HepG2 (cell line): Measurements from ENCODE around the gene FRMD4A. TPM values are rescaled to one million over a fixed set of nuclear protein-coding genes. Genes with fewer than 3 reads are reported as not detected.
A peak's percentile ranks its signal among the peaks of the same experiment; 100 is the strongest.

ENCODE experiments used
- ATAC-seq: fragments of 200-7000 bp; cut with Tn5 transposase; 3 replicates; pipeline ENCODE4 v1.9.1; 2020; ENCODE audit warnings: mild to moderate bottlenecking, moderate library complexity
- BruUV-seq: library from RNA; stranded (reverse); fragments of 400-500 nt; replicated peaks from 2 replicates; lab custom pipeline; 2021; lab: Mats Ljungman, UMichigan
- CTCF ChIA-PET: fragments of 300-600 bp; formaldehyde crosslinking; extraction: SDS; loops from one replicate; lab custom pipeline; 2021; ENCODE audit warnings: low total read pairs, inconsistent platforms, low intra/inter-chr PET ratio; lab: Yijun Ruan, JAX
- POLR2A ChIA-PET: fragments of 350-600 bp; sonication (Branson Sonifier 250); formaldehyde crosslinking; loops from one replicate; lab custom pipeline; 2020; ENCODE audit warnings: antibody characterized with exemption, inconsistent platforms; lab: Yijun Ruan, JAX
- DNase-seq: peaks from one replicate; pipeline ENCODE4 v3.0.0-alpha.2; 2015; ENCODE audit warnings: low spot score
- FAIRE-seq: peaks from 3 replicates; lab custom pipeline; 2011; peaks lifted over from hg19 to GRCh38; lab: Jason Lieb, UNC
- H2AFZ ChIP-seq: one replicate; pipeline ENCODE4 v1.6.1; 2011; ENCODE audit warnings: low read length, inconsistent platforms
- H3K27ac ChIP-seq: fragments of 300-600 bp; 3 replicates; pipeline ENCODE4 v1.8.0; 2011; ENCODE audit warnings: mixed run types, mild to moderate bottlenecking, mixed read lengths, low read length, inconsistent platforms; ENCODE audit not compliant: insufficient read depth; ENCODE audit errors: extremely low read length
- H3K27me3 ChIP-seq, 2 experiments: fragments of 200-600 bp in 1 of 2; 2 replicates in 1 of 2; 3 replicates in 1 of 2; pipeline versions ENCODE4 v1.6.0 to v1.8.0; 2011; ENCODE audit warnings: low read length in 2 of 2, mild to moderate bottlenecking in 2 of 2, moderate library complexity in 2 of 2, inconsistent platforms in 1 of 2; ENCODE audit not compliant: insufficient read depth in 2 of 2, control insufficient read depth in 1 of 2
- H3K36me3 ChIP-seq, 2 experiments: fragments of 200-600 bp in 1 of 2; replicated peaks in 1 of 2; 2 replicates in 1 of 2; 3 replicates in 1 of 2; pipeline versions ENCODE4 v1.5.1 to v1.8.0; 2011; ENCODE audit warnings: low read length in 2 of 2, inconsistent platforms in 1 of 2; ENCODE audit not compliant: insufficient read depth in 2 of 2, control insufficient read depth in 1 of 2
- H3K4me1 ChIP-seq: 2 replicates; pipeline ENCODE4 v1.5.1; 2012; ENCODE audit warnings: low read length, inconsistent platforms; ENCODE audit not compliant: insufficient read depth
- H3K4me2 ChIP-seq: 2 replicates; pipeline ENCODE4 v1.6.0; 2011; ENCODE audit warnings: low read depth, low read length, inconsistent platforms
- H3K4me3 ChIP-seq, 3 experiments: fragments of 200-600 bp in 1 of 3; sonication (generic), shearing (Covaris generic) in 1 of 3; replicated peaks in 1 of 3; 2 replicates each; pipeline ENCODE4 v1.5.1; 2011 to 2016; ENCODE audit warnings: low read length in 3 of 3, inconsistent platforms in 2 of 3, low read depth in 2 of 3, mild to moderate bottlenecking in 2 of 3, control low read depth in 1 of 3, mixed read lengths in 1 of 3; ENCODE audit not compliant: insufficient read depth in 1 of 3
- H3K79me2 ChIP-seq: one replicate; pipeline ENCODE4 v1.6.1; 2011; ENCODE audit warnings: low read length, inconsistent platforms; ENCODE audit not compliant: insufficient read depth
- H3K9ac ChIP-seq: 2 replicates; pipeline ENCODE4 v1.6.0; 2011; ENCODE audit warnings: mild to moderate bottlenecking, low read depth, low read length, inconsistent platforms; ENCODE audit not compliant: insufficient read depth
- H3K9me3 ChIP-seq: 2 replicates; pipeline ENCODE4 v1.5.1; 2012; ENCODE audit warnings: mild to moderate bottlenecking, low read length
- H4K20me1 ChIP-seq: 2 replicates; pipeline ENCODE4 v1.6.0; 2011; ENCODE audit warnings: inconsistent platforms, mild to moderate bottlenecking, low read length, moderate library complexity; ENCODE audit not compliant: insufficient read depth
- PHB2 ChIP-seq: fragments of 450-650 bp; IDR thresholded peaks from 2 replicates; pipeline ENCODE4 v1.6.1; 2018; ENCODE audit not compliant: partially characterized antibody
- SP4 ChIP-seq: sonication (generic); formaldehyde crosslinking; IDR thresholded peaks from 2 replicates; pipeline ENCODE4 v1.8.1; 2023; ENCODE audit warnings: mild to moderate bottlenecking, missing genetic modification reagents
- U2AF2 ChIP-seq: fragments of 200-400 bp; formaldehyde crosslinking; IDR thresholded peaks from 2 replicates; pipeline ENCODE4 v1.6.1; 2017; ENCODE audit warnings: low read depth, mild to moderate bottlenecking, low read length
- ZBTB1 ChIP-seq: sonication (generic); formaldehyde crosslinking; IDR thresholded peaks from 2 replicates; pipeline ENCODE4 v1.4.0; 2020; ENCODE audit warnings: missing genetic modification reagents, borderline replicate concordance
- ZNF12 ChIP-seq: sonication (generic); formaldehyde crosslinking; IDR thresholded peaks from 2 replicates; pipeline ENCODE4 v1.5.0; 2020; ENCODE audit warnings: missing genetic modification reagents
- ZNF160 ChIP-seq: sonication (generic); formaldehyde crosslinking; IDR thresholded peaks from 2 replicates; pipeline ENCODE4 v1.8.0; 2022; ENCODE audit warnings: mild to moderate bottlenecking, inconsistent platforms, missing genetic modification reagents
- ZNF350 ChIP-seq: sonication (generic); formaldehyde crosslinking; IDR thresholded peaks from 2 replicates; pipeline ENCODE4 v1.4.0; 2020; ENCODE audit warnings: mild to moderate bottlenecking, low read depth, missing genetic modification reagents, borderline replicate concordance
- WGBS: methylation state at CpG from one replicate; pipeline ENCODE4 v1.1.6; 2017; ENCODE audit warnings: low lambda C conversion rate; 5-methylcytosine and 5-hydroxymethylcytosine counted together
- in situ Hi-C: cut with HindIII; loops from 2 replicates; pipeline ENCODE4 v1.10.0; 2017; ENCODE audit warnings: low pct_unique_long_range_greater_than_20kb; ENCODE audit not compliant: extremely low pct_ligation_motif_present
- intact Hi-C: fragments of 100-400 bp; cut with micrococcal nuclease; formaldehyde crosslinking; loops from one replicate; pipeline ENCODE4 v1.10.0; 2022; ENCODE audit not compliant: unreplicated experiment
- polyA plus RNA-seq, 8 experiments: library from polyadenylated mRNA; depleted of rRNA in 3 of 8; stranded (reverse) in 7 of 8; unstranded in 1 of 8; fragments of >200 nt; fragmentation: Illumina TruSeq in 4 of 8; extraction: Trizol in 4 of 8; gene quantifications; 2 replicates each; pipeline versions ENCODE4 v1.2.1 to v1.2.3, GENCODE V29; 2011 to 2016; ENCODE audit warnings: low read depth in 4 of 8, missing spikeins in 1 of 8, mixed read lengths in 1 of 8; ENCODE audit not compliant: insufficient read depth in 1 of 8
- total RNA-seq, 5 experiments: library from RNA; depleted of rRNA; stranded (reverse); fragments of >200 nt; fragmentation: Illumina TruSeq; extraction: Trizol; gene quantifications; 2 replicates each; pipeline ENCODE4 v1.2.3, GENCODE V29; 2016; ENCODE audit warnings: low read depth in 1 of 5

FRMD4A gene
- total and polyA plus RNA-seq, 2 of the 13 experiments (the other 11 are each of a cell fraction or from before 2014, with no cell fraction given) = 0.09 to 0.26 TPM

GRCh38 chr10:13820119-13820963 lies 510.4 kb downstream of the FRMD4A start:
- Histone ChIP-seq H2AFZ (no peak overlapping the region), H3K9me3 (no peaks in the 10 kb centered on the region), H3K9ac (no peak overlapping the region), H3K27me3 (peaks cover 8 to 43% of the 10 kb centered on the region in 2 experiments), H3K36me3 (no peaks in the 10 kb centered on the region), H3K27ac (no peak overlapping the region), H3K4me1 (no peaks in the 10 kb centered on the region), H4K20me1 (no peaks in the 10 kb centered on the region), H3K4me3 (no peak overlapping the region), H3K4me2 (no peak overlapping the region), H3K79me2 (no peaks in the 10 kb centered on the region)
- DNase-seq (no peak), ATAC-seq (no peak), FAIRE-seq (no peak)
- in situ Hi-C loops (no loop called here), intact Hi-C loops (no loop called here)
- BruUV-seq = no TSS peak
- WGBS = 8% methylated on average over 16 of the region's 19 CpGs
- POLR2A ChIA-PET = no interaction called here
- CTCF ChIA-PET = no interaction called here
- TF ChIP-seq ZNF350 (CRISPR knock-in tag) = no peak
- no peak for TF ChIP-seq PHB2

GRCh38 chr10:13816195-13816925 lies 514.4 kb downstream of the FRMD4A start:
- TF ChIP-seq ZBTB1 (CRISPR knock-in tag) (no peak), U2AF2 (no peak), ZNF12 (CRISPR knock-in tag) (peak; percentile 89), SP4 (CRISPR knock-in tag) (no peak), ZNF160 (CRISPR knock-in tag) (no peak)
- no peaks in the 10 kb centered on the region for H3K9me3 ChIP-seq
- WGBS = 7% methylated on average over 5 of the region's 7 CpGs
- H3K79me2 ChIP-seq = no peaks in the 10 kb centered on the region
- H2AFZ ChIP-seq = no peak overlapping the region
- in situ Hi-C loops (no loop called here), intact Hi-C loops (no loop called here)
- no peak overlapping the region for H3K27ac ChIP-seq
- no TSS peak for BruUV-seq
- no peaks in the 10 kb centered on the region for H4K20me1 ChIP-seq
- H3K27me3 ChIP-seq = peaks cover 5 to 24% of the 10 kb centered on the region in 2 experiments; a peak in 4 of 5 replicates
- H3K4me2 ChIP-seq = no peak overlapping the region
- H3K36me3 ChIP-seq = no peaks in the 10 kb centered on the region
- FAIRE-seq (no peak), ATAC-seq (no peak), DNase-seq (no peak)
- no peaks in the 10 kb centered on the region for H3K4me1 ChIP-seq
- no peak overlapping the region for H3K9ac ChIP-seq
- H3K4me3 ChIP-seq = no peak overlapping the region
- CTCF ChIA-PET = no interaction called here
- POLR2A ChIA-PET = no interaction called here
